Measurements from ENCODE around the gene APOL3.
"Not testable (repeated sequence)": the region's sequence is repeated elsewhere in the genome, so short reads cannot be mapped to it uniquely, and the experiment has no call there.

The APOL3 gene

GRCh38 chr22:36197514-36198146 lies 37.1 kb upstream of the APOL3 start:
- DNase-seq, result peak in 1 of 2 donors; percentile 50
- ATAC-seq, result peak; percentile 86
- Mint-ChIP-seq H3K4me1 (peaks cover 43% of the 10 kb centered on the region), H3K9me3 (no peaks in the 10 kb centered on the region), H3K27me3 (no peaks in the 10 kb centered on the region), H3K27ac (peak overlapping the region in 1 of 2 donors; percentile 52), H3K4me3 (peak overlapping the region; percentile 33 to 40)

DNA sequence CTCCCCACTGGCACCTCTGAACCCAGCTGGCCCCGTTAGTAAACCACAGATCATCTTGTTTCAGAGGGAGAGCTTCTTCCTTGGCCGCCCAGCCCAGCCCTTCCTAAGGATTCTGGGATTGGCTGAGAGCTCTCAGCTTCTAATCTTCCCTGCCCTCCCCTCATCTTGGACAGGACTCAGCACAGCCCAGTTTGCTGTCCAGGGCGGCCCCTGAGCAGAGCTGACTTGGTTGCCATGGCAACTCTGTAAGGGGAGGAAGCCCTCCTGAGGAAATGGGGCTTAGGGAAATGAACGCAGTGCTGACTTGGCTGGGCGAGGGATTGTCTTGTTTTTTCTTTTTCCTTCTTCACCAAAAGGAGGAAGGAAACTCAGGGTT lies 36.5 kb upstream of the APOL3 start:
- no peak for DNase-seq
- no peaks in the 10 kb centered on the region for H3K27me3 Mint-ChIP-seq
- H3K4me3 Mint-ChIP-seq, result peak overlapping the region in 1 of 2 donors; percentile 18
- peak overlapping the region in 1 of 2 donors; percentile 52 for H3K27ac Mint-ChIP-seq
- peaks cover 40% of the 10 kb centered on the region for H3K4me1 Mint-ChIP-seq
- no peak for ATAC-seq
- H3K9me3 Mint-ChIP-seq, result no peaks in the 10 kb centered on the region

- Mint-ChIP-seq H3K4me3 (no peak overlapping the region), H3K27me3 (no peaks in the 10 kb centered on the region), H3K9me3 (no peaks in the 10 kb centered on the region), H3K27ac (no peak overlapping the region), H3K4me1 (peaks cover 34% of the 10 kb centered on the region)
- ATAC-seq, result no peak
- no peak for DNase-seq
These were observed 35.9 kb upstream of the APOL3 start for GRCh38 chr22:36196254-36197064.

DNA sequence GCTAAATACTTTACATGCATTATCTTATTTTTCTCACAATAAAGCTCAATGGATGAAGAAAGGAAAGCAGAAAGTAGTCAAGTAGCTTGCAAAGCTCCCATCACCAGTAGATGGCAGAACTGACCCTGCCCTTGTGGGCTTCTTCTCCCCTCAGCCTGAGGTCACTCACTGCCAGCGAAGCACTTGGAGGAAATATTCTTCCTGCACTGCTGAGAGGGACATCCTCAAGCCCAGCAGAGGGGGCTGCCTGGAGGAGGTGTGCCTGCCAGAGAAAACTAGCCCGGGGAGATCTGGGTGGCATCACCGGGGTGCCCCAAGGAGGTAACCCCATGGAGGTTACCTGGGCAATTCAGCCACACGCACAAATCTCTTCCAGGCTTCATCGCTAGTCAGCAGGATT lies 34.4 kb upstream of the APOL3 start:
- no peaks in the 10 kb centered on the region for H3K27me3 Mint-ChIP-seq
- ATAC-seq (peak; percentile 79), DNase-seq (peak; percentile 38 to 51)
- no peaks in the 10 kb centered on the region for H3K9me3 Mint-ChIP-seq
- H3K27ac Mint-ChIP-seq, result no peak overlapping the region
- H3K4me3 Mint-ChIP-seq, result no peak overlapping the region
- peaks cover 31% of the 10 kb centered on the region for H3K4me1 Mint-ChIP-seq

DNA sequence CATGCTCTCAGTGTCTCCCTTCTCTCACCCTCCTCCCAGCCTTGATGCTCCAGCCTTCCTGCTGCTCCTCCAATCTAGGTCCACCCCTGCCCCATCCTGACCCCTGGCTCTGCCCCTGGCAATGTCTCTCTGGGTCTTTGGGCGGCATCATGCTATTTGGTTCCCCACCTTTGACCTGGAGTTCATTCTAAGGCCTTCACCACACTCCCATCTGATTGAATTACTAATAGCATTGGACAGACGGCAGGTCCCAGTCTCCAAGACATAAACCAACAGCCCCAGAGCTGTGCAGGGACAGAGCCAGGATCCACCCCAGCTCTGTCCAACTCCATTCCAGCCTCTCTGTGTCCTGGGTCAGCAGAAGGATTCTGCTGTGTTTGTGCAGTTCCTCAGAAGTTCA lies 33.8 kb upstream of the APOL3 start:
- ATAC-seq, result no peak
- no peak overlapping the region for H3K4me3 Mint-ChIP-seq
- peak overlapping the region in 1 of 2 donors; percentile 30 for H3K27ac Mint-ChIP-seq
- no peaks in the 10 kb centered on the region for H3K27me3 Mint-ChIP-seq
- no peaks in the 10 kb centered on the region for H3K9me3 Mint-ChIP-seq
- peaks cover 31% of the 10 kb centered on the region for H3K4me1 Mint-ChIP-seq
- no peak for DNase-seq

- DNase-seq (no peak), ATAC-seq (no peak)
- peaks cover 24% of the 10 kb centered on the region for H3K4me1 Mint-ChIP-seq
- no peak overlapping the region for H3K4me3 Mint-ChIP-seq
- no peaks in the 10 kb centered on the region for H3K9me3 Mint-ChIP-seq
- H3K27ac Mint-ChIP-seq, result no peak overlapping the region
- no peaks in the 10 kb centered on the region for H3K27me3 Mint-ChIP-seq
These were observed 33.0 kb upstream of the APOL3 start for GRCh38 chr22:36193577-36193976.

DNA sequence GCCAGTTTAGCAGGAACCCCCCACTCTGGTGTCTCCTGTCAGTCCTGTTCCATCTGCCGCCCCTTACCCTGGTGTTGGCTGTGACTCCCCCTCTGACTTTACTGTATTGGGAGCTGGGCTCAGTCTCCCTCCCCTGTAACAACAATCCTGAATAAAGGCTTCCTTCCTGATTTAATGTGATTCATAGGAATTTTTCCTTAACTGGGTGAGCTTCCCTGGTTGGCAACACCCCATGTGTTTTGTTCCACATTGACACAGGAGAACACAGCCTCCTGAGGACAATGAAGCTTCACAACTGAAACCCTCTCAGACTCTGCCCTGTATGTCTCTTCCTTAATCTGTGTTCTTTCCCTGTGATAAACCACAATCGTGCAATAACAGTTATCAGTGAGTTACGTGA lies 32.6 kb upstream of the APOL3 start:
- no peak for ATAC-seq
- Mint-ChIP-seq H3K4me3 (no peak overlapping the region), H3K9me3 (no peaks in the 10 kb centered on the region), H3K27me3 (no peaks in the 10 kb centered on the region), H3K4me1 (peaks cover 20% of the 10 kb centered on the region), H3K27ac (no peak overlapping the region)
- no peak for DNase-seq

- H3K4me1 Mint-ChIP-seq, result peaks cover 14% of the 10 kb centered on the region
- H3K27ac Mint-ChIP-seq, result no peak overlapping the region
- no peaks in the 10 kb centered on the region for H3K9me3 Mint-ChIP-seq
- DNase-seq (no peak), ATAC-seq (no peak)
- no peak overlapping the region for H3K4me3 Mint-ChIP-seq
- no peaks in the 10 kb centered on the region for H3K27me3 Mint-ChIP-seq
These were observed 32.0 kb upstream of the APOL3 start for GRCh38 chr22:36192542-36192941.

DNA sequence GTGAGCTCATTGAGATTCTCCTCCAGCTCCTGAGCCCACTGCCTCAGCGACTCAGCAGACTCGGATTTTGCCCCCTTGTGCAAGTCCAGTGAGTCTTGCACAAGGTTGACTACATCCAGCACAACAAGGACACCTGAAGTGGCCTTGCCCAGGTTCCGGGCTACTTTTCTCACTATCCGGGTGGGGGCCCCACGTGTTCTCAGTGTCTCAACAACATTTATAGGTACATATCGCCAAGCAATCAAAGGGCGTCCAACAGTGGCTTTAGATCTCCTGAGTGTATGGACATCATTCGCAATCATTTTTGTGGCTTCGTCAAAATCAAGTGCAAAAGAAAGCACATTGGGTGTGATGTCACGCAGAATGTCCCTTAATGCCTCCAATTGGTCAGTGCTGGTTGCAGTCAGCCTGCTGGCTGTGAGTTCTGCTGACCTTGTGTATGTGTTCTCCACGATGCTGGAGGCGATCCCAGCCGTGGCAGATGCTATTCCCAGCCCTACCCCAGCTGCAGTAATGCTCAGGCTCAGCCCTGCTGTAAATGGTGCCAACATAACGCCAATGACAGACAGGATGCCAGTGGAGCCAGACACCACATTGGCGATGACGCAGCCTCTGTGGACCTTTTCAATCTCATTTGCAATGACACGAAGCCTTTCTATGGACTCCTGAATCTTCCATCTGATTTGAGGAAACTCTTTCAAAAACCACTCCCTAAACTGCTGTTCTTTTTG lies 30.7 kb upstream of the APOL3 start:
- H3K4me1 Mint-ChIP-seq, result peaks cover 5% of the 10 kb centered on the region
- H3K27ac Mint-ChIP-seq, result no peak overlapping the region
- DNase-seq (no peak), ATAC-seq (no peak)
- H3K4me3 Mint-ChIP-seq, result no peak overlapping the region
- H3K9me3 Mint-ChIP-seq, result no peaks in the 10 kb centered on the region
- no peaks in the 10 kb centered on the region for H3K27me3 Mint-ChIP-seq

DNA sequence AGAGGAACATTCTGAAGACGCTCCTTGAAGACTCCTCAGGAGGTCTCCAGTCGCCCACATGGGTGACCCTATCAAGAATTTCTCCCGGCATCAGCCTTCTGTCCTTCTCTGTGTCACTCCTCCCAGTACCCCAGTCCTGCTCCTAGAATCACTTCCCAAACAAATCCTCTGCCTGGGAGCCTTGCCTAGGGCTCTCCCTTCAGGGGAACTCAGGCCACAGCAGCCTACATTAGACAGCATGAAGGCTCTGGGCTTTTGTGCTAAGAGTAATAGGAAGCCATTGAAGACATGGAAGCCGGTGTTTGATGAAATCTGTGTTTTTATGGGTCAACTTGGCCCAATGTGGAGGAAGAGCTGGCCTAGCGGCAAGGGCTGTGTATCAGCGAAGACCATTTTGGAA lies 27.3 kb upstream of the APOL3 start:
- not testable (repeated sequence) for H3K9me3 Mint-ChIP-seq, DNase-seq

DNA sequence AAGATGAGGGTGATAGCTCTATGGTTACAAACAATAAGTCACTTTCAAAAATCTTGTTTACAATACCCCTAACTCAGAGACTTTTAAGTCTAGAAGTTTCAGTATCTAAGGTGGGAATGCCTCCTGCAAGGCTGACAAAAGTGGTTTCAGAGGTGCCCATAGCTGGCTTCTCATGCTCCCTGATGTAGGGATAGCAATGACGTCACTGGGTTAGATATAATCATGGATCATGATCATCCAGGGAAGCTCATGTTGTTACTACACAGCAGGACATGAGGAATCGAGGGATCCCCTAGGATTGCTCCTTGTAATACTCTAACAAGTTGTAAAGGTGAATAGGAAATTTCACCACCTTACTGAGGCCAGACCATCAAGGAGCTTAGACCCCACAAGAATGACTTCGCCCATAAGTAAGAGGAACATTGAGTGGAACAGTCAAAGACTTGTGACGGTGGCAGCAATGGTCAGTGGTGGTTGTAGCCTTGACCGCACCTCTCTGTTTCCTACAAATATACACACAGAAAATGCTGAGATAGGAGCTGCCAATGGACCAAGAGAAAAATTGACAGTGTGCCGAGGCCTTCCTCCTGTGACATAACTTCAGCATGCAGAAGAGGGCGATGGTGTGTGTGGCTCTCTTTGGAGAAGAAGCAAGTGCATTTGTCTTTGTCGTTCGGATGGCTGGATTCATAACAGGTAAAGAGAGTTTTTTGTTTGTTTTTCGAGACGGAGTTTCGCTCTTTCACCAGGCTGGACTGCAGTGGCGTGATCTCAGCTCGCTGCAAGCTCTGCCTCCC lies 25.5 kb upstream of the APOL3 start:
- no peaks in the 10 kb centered on the region for H3K9me3 Mint-ChIP-seq
- no peaks in the 10 kb centered on the region for H3K4me1 Mint-ChIP-seq
- H3K4me3 Mint-ChIP-seq, result no peak overlapping the region
- no peak for DNase-seq
- ATAC-seq, result no peak
- no peak overlapping the region for H3K27ac Mint-ChIP-seq
- no peaks in the 10 kb centered on the region for H3K27me3 Mint-ChIP-seq

More for the DNA sequence above, 27.3 kb upstream of the APOL3 start:
- not testable (repeated sequence) for H3K4me3 Mint-ChIP-seq, H3K27ac Mint-ChIP-seq, H3K4me1 Mint-ChIP-seq, ATAC-seq, H3K27me3 Mint-ChIP-seq

- DNase-seq, result no peak
These were observed 24.0 kb upstream of the APOL3 start for GRCh38 chr22:36184433-36185025.

GRCh38 chr22:36183446-36183845 lies 22.9 kb upstream of the APOL3 start:
- Mint-ChIP-seq H3K9me3 (no peaks in the 10 kb centered on the region), H3K4me1 (peaks cover 10% of the 10 kb centered on the region), H3K4me3 (no peak overlapping the region), H3K27me3 (no peaks in the 10 kb centered on the region), H3K27ac (no peak overlapping the region)
- ATAC-seq (no peak), DNase-seq (no peak)

More at GRCh38 chr22:36184433-36185025, 24.0 kb upstream of the APOL3 start:
- Mint-ChIP-seq H3K9me3 (no peaks in the 10 kb centered on the region), H3K27me3 (no peaks in the 10 kb centered on the region), H3K4me3 (no peak overlapping the region), H3K4me1 (peaks cover 9% of the 10 kb centered on the region), H3K27ac (no peak overlapping the region)
- ATAC-seq, result no peak

DNA sequence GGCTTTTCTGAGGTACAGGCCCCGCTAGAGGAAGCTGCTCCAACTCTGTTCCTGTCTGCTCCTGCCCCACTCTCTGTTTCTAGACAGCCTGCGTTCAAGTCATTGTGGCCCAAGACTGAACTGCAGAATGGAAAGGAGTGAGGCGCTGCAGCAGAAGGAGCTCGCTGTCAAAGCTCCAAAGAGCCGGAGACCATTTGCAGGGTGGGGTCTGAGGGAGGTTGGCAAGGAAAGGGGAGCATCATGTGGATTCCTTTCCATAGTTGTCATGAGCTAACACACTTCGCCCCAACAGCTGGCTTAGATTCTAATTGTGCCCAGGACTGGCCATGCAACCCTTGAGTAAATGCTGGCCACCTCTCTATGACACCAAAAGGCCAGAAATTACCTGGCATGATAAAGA lies 22.3 kb upstream of the APOL3 start:
- no peak for ATAC-seq

DNA sequence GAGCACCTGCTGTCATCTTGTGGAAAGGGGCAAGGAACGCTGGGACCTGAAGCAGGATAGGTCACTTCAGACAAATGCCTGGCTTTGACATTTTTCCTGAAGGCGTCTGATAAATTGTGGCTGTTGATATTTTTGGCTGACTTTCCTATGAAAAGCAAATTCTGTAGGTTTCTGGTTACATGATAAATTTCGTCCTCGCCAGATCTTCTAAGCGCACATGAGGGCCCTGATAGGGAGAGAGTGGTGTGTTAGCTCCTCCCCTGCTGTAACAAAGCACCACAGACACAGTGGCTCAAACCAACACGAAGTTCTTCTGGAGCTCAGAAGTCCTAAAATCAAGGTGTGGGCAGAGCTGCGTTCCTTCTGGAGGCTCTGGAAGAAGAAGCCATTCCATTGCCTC lies 21.5 kb upstream of the APOL3 start:
- H3K4me3 Mint-ChIP-seq, result no peak overlapping the region
- H3K27ac Mint-ChIP-seq, result no peak overlapping the region
- H3K9me3 Mint-ChIP-seq, result peaks cover 0 to 5% of the 10 kb centered on the region in 2 donors
- peaks cover 10% of the 10 kb centered on the region for H3K4me1 Mint-ChIP-seq
- no peaks in the 10 kb centered on the region for H3K27me3 Mint-ChIP-seq
- ATAC-seq, result no peak
- no peak for DNase-seq

More for the DNA sequence above, 22.3 kb upstream of the APOL3 start:
- H3K9me3 Mint-ChIP-seq, result no peaks in the 10 kb centered on the region
- peaks cover 10% of the 10 kb centered on the region for H3K4me1 Mint-ChIP-seq
- H3K27me3 Mint-ChIP-seq, result no peaks in the 10 kb centered on the region
- H3K4me3 Mint-ChIP-seq, result no peak overlapping the region
- H3K27ac Mint-ChIP-seq, result peak overlapping the region in 1 of 2 donors; percentile 42
- DNase-seq, result no peak
